GM18508 (cell line): ENCODE results near the gene TMEM51.

ENCODE experiments used
- ATAC-seq: cut with Tn5 transposase; IDR thresholded peaks from one replicate; pipeline ENCODE4 v1.9.1; 2021; ENCODE audit warnings: moderate number of reproducible peaks; ENCODE audit not compliant: insufficient read depth, unreplicated experiment

TMEM51 gene

DNA sequence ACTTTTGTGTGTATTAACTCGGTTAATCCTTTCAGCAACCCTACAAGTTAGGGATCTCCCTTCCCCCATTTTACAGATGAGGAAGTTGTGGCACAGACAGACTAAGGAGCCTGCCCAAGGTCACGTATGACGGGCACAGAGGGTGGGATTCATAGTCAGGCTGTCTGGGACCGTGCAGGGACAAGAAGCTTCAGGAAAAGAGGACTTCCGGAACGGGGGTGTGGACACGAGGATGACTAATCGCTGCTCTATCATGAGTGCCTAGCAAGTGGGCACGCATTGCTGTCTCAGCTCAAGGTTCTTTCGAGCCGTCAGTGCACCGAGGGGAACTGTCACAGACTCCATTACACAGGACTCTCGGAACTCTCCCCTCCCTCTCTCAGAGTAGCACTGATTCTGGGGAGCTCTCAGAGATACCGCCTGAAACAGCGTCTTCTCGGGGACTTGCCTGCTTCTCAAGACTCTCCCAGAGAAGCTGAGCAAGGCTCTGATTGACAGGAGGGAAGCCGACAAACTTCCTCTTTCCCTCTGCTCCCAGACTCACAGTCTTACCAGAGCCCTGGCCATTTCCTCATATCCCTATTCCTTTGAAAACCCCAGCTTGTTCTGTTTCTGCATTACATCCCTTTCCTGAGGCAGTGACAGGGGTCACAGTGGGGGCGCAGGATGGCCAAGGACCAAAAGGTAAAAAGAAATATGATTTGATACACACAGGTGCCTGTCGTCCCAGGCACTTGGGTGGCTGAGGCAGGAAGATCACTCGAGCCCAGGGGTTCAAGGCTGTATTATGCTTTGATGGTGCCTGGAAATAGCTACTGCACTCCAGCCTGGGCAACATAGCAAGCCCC lies 107.8 kb downstream of the TMEM51 start:
- no peak for ATAC-seq

DNA sequence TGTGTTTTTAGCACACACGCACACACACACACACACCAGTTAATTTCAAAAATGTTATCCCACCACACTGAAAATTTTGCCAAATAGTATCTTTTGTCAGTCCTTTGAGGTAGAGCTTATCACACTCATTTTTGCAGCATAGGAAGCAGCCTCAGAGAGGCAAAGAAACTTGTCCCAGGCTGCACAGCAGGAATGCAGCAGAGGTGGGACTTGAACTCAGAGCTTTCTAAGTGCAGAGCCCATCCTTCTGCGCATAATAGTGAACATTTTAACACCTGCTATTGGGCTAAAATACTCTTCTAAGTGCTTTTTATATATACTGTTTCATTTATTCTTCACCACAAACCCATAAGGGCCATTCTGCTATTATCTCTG lies 108.4 kb downstream of the TMEM51 start:
- no peak for ATAC-seq

DNA sequence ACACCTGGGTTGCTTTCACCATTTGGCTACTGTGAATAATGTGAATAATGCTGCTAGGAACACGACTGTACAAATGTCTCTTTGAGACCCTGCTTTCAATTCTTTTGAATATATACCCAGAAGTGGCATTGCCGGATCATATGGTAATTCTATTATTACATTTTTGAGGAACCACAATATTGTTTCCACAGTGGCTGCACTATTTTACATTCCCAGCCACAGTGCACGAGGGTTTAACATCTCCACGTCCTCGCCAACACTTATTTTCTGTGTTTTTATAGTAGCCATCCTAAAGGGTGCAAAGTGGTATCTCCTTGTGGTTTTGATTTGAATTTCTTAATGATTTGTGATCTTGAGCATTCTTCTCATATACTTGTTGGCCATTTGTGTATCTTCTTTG lies 109.2 kb downstream of the TMEM51 start:
- ATAC-seq: no peak

DNA sequence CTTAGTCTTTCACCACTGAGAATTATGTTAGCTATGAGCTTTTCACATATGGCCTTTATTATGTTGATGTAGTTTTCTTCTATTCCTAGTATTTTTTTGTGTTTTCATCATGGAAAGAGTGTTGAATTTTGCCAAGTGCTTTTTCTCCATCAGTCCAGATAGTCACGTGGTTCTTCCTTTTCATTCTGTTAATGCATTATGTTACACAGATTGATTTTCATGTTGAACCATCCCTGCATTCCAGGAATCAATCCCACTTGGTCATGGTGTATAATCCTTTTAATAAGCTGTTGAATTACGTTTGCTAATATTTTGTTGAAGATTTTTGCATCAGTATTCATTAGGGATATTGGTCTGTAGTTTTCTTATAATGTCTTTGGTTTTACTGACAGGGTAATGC lies 111.2 kb downstream of the TMEM51 start:
- no peak for ATAC-seq
